NCI-H82 (cell line): ENCODE results near the gene THUMPD3.

Experiments
- DNase-seq: peaks from one replicate; lab custom pipeline; 2025; lab: John Stamatoyannopoulos, UW

THUMPD3 gene

DNA sequence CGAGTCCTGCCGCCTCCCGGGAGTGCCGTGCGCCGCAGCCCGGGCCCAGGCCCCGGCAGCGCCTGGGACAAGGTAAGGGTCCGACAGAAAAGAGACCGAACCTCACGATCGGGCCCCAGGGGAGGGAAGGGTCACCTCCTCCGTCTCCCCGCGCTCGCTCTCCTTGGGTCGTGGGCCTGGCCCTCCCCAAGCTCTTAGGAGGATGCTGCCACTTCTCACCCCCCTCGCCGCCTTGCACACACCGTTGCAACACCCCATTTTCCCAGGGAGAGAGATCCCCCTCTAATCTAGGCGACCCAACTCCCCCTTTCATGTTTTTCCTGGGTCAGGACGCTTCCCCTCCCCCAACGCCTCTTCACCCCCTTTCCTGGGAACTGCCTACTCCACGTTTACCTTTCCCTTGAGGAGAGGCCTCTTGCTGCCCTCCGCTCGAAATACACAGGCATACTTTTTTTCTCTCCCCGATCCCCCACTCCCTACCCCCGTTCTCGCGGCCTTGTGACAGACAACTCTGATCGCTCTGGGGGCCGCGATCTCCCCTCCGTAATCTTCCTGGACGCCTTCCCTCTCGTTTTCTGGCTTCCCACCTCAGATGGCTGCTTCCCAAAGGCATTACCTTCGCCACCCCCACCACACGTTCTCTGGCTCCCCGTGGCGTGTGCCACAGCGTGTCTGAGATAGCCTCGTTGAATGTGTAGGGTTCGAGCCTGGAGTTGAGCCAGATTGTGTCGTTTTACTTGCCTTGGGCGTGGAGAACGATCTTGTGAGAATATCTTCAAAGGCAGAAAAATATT, 35.2 kb downstream of the THUMPD3 start:
- peak; percentile 60 for DNase-seq

- peak; percentile 47 for DNase-seq
These were observed 36.0 kb downstream of the THUMPD3 start for GRCh38 chr3:9398700-9399336.

DNA sequence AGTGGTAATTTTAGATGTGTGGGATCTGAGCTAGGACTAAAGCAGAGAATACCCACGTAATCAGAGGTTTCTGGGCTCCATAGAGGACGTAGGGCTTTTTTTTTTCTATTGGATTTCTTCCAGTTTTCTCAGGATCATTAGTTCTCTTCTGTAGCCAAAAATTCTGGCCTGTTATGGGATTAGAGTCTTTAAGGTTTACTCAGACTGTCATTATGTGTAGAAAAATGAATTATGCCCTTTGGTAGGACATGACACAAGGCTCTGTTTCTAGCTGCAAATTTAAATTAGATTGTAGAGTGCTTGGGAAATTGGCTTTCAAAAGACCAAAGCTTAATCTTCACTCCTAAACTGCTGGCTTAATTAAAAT, 36.5 kb downstream of the THUMPD3 start:
- DNase-seq: peak; percentile 33

GRCh38 chr3:9399746-9400145, 36.9 kb downstream of the THUMPD3 start:
- peak; percentile 96 for DNase-seq

- DNase-seq: peak; percentile 88
These were observed 37.8 kb downstream of the THUMPD3 start for GRCh38 chr3:9400616-9401015.

GRCh38 chr3:9401986-9402385, 39.1 kb downstream of the THUMPD3 start:
- DNase-seq: no peak

DNA sequence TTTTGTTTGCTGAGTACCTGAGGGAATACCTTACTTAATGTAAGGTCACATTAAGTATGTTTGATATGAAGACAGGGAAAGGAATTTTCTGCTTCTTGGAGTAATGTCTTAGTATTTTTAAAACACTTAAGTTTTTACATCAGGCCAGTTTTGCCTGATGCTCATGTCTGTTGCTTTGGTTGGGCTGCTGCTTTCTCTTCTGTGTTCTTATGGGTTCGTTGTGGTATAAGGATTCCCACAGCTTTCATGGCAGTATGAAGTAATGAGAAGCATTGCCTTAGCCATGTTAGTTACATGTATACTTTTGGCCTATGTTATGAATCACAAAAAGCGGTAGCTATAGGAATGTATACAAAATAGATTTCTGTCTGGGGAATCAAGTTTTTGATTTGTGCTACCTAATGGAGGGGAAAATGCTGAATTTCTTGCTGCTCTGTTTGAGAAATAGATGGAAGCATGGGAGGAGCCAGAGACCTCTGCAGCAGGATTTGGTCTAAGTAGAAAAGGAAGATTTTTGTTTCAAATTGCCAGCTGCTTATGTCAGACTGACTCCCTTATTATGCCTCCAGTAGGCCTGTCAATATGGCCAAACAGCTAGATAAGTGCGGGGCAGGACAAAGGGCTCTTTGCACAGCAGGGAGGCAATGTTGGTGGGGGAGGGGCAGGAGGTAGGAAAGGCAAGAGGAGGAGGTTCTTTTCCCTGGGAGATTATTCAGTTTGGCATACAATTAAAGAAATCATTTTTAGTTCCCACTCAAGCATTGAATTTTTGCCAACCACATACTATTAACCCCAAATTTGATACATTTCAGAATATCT, 39.8 kb downstream of the THUMPD3 start:
- peak; percentile 91 for DNase-seq

DNA sequence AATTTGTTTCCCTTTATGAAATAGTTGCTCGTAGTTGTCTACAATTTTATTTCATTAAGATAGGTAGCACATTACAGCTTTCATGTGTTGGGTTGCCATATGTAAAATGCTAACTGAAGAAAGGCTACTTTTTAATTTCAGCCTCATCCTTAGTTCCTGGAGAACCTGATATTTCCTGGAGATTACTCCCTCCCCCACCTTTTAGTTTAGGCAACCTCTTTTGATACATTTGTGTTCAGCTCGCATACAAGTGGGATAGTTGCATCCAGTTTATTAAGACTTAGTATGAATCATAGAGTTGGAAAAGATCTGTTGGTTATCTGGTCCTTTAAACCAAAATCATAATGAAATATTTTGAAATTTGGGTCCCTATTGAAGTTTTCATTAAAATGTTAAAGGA, 40.6 kb downstream of the THUMPD3 start:
- DNase-seq: no peak

- DNase-seq: peak; percentile 58
These were observed 41.8 kb downstream of the THUMPD3 start for GRCh38 chr3:9404680-9405079.

DNA sequence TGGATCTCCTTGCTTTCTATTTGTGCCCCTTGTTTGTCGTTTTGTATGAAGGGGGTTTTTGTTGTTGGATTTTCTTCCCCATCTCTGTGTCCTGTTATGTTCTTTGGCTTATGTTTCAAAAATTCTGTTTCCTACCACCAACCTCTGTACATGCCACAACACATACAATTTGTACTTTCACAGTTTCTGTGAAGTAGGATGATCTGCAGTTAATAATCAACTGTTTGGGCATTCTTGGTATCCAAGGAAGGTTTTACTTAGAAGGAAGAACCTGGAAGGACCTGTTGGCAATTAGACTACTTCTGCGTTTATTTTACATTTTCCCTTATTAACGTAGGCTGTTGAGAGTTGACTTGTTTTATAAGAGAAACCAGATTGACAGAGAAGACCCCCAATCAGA, 42.9 kb downstream of the THUMPD3 start:
- DNase-seq: no peak

DNA sequence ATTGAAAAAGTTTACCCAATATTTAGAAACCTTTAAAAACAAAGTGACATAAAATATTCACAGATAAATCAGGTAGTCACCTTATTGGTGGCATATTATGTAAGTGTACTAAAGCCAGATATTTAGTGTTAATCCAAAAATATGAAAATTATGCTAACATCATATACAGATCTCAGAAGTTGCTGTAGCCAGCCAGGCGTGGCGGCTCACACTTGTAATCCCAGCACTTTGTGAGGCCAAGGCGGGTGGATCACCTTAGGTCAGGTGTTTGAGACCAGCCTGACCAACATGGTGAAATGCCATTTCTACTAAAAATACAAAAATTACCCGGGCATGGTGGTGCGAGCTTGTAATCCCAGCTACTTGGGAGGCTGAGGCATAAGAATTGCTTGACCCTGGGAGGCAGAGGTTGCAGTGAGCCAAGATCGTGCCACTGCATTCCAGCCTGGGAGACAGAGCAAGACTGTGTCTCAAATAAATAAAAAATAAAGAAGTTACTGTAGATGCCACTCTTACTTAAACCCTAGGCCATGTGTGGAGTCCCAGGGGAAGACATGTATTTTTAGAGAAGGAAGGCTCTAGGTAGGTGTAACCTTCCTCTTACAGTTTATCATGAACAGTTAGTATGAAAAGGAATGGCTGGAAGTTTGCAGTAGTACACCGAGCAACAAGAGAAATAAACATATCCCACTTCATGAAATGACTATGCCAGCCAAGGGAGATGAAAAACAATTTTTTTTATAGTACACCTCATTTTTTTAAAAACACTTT, 44.2 kb downstream of the THUMPD3 start:
- DNase-seq: no peak

DNA sequence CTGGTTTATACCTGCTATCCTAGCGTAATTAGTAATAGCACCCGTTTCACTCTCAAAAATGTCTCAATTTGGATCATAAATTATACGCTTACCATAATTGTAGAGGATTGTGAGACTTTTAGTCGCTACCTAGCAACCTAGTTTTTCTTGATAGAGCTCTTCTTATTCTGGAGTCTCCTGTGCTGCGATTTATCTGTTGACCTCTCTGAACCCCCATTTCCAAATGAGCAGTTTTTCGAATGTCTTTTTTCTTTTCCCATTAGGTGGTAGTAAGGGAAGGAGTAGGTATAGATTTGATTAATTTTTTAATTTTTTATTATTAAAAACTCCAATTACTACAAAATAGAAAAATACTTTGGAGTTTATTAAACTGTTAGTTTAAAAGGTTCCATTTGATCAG, 45.2 kb downstream of the THUMPD3 start:
- no peak for DNase-seq

DNA sequence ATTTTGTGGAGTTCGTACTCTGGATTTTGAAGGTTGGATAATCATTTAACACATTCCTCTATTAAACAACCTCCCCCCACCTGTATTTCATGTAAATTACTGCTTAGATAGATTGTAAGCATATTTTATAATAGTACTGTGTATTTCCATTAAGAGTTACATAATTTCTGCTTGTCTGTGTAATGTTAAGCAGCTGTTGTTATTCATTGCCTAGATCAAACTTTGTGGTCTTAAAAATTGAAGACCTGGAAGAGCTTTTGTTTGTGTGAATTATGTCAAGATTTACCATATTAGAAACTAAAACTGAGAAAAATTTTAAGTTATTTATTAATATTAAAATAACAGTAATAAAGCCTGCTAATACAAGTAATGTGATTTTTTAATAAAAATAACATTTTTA, 45.7 kb downstream of the THUMPD3 start:
- DNase-seq: no peak

DNA sequence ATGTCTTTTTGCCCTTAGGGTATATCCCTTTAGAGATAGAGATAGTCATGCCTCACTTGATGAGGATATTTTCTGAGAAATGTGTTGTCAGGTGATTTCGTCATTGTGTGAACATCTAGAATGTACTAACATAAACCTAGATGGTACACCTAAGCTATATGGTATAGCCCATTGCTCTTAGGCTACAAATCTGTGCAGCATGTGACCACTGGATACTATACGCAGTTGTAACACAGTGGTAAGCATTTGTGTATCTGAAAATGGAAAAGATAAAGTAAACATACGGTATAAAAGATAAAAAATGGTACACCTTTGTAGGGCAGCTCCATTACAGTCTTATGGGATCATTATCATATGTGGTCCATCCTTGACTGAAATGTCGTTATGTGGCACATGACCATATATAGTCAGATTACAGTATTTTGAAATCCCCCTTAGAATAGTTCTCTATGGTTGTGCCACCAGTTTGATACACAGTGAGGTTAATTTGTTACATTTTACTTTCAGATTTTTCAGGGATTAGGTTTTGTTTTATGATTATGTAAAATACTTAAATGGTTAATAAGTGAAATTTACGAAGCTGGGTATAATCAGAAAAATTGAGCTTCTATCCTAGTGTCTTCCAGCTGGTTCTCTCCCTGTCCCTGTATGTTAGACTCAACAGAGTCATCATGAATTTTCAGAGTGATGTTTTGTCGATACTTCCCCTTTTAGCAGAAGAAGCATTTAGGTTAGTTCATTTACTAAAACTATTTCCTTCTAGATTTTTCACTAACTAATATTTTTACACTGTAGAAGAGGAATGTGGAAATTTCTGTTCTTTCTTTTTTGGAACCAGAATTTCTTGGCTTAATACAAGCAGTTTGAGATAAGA, 47.4 kb downstream of the THUMPD3 start:
- DNase-seq: no peak

DNA sequence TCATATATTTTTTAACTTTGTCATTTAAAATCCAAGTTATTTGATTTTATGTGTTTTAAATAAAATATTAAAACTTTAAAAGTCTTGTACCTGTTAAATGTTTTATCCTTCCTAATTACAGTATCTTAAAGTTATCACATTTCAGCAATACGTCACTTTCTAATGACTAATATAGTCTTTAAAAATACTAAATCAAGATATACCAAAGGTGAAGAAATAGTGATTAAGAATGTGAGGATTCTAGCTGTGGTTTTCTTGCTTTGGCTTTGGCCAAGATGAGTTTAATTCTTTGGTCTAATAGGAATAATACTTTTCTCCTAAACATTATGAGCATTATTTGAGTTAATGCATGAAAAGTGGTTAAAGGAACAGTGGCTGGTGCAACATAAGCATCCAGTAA, 48.4 kb downstream of the THUMPD3 start:
- DNase-seq: no peak

DNA sequence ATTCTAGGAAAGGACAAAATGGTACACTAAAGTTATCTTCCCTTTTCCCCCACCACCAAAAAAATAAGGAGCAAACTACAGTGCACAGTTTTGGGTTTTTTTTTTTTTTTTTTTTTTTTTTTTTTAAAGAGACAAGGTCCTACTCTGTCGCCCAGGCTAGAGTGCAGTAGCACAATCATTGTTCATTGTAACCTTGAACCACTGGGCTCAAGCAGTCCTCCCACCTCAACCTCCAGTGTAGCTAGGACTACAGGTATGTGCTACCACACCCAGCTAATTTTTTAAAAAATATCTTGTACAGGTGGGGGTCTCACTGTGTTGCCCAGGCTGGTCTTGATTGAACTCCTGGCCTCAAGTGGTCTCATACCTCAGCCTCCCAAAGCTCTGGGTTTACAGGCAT, 49.4 kb downstream of the THUMPD3 start:
- no peak for DNase-seq

DNA sequence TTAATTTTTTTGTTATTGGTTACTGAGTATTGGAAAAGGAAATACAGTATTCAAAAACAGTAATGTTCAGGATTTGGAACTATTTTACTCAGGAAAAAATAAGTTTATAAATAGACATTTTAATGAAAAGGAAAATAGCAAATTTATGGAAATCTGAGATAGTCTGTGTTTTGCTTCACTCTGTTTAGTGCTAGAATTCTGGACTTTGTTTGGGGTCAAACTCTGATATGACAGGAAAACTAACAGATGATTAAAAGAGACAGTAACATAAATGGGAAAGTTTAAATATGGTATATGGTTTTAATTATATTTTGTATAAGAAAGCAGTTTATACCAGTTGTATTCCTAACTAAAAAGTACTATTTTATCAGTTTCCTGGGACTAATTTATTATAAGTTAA, 52.0 kb downstream of the THUMPD3 start:
- no peak for DNase-seq

- no peak for DNase-seq
These were observed 52.8 kb downstream of the THUMPD3 start for GRCh38 chr3:9415485-9416138.

DNA sequence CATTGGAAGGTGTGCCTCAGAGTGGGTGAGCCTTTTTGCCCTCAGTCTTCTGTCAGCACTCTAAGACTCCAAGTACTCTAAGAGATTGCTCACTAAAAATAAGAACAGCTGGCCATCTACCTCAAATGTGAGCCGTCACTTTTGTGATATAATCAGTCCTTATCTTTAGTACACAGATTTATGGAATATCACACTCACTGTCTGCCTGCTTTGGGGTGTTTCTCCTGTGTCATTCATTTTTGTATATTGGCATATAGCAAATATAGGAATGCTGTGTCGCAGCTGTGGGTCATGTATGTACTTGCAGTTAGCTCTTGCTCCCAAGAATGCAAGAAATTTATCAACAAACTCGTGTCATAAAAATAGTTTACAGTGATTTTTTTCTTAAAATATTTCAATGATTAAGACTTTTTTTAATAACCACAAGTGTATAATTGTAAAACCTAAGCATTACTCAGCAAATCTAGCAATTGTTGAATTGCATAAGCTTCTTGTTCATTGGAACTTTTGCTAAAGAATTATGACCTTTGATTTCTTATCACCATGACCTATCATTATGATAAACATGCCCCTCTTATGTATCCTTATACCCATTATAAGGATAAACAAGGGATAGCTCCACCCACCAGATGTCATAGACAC, 53.4 kb downstream of the THUMPD3 start:
- no peak for DNase-seq
